Measurements from ENCODE around the gene TCF20. TPM values are rescaled to one million over a fixed set of nuclear protein-coding genes. Genes with fewer than 3 reads are reported as not detected.
A peak's percentile ranks its signal among the peaks of the same experiment; 100 is the strongest.

The TCF20 gene
- total and polyA plus RNA-seq, 7 experiments from 2014 or later = 3.3 to 97.2 (median 71.9) TPM

- Mint-ChIP-seq H3K4me1 (peaks cover 26 to 68% (median 51%) of the 10 kb centered on the region in 7 donors), H3K4me3 (no peak overlapping the region), H3K9me3 (no peaks in the 10 kb centered on the region), H3K27ac (peak overlapping the region in 2 of 9 donors; percentile 38 to 55), H3K36me3 (no peaks in the 10 kb centered on the region), H3K27me3 (peaks cover 0 to 4% (median 0%) of the 10 kb centered on the region in 5 donors)
- Histone ChIP-seq H3K27me3 (ENCODE audit: control insufficient read depth in 2 of 2, insufficient read depth in 2 of 2, low read length in 2 of 2) (no peaks in the 10 kb centered on the region), H3K4me1 (ENCODE audit: control insufficient read depth in 2 of 2, insufficient read depth in 2 of 2, low read length in 2 of 2) (peaks cover 19 to 36% of the 10 kb centered on the region in 2 donors), H3K4me3 (ENCODE audit: low read length) (no peak overlapping the region), H3K9me3 (ENCODE audit: control insufficient read depth in 2 of 3, low read length in 3 of 3) (no peaks in the 10 kb centered on the region), H3K36me3 (ENCODE audit: control insufficient read depth in 2 of 3, insufficient read depth in 3 of 3, low read length in 3 of 3) (no peaks in the 10 kb centered on the region), H3K27ac (ENCODE audit: low read depth, low read length) (no peak overlapping the region)
- ChIA-PET POLR2A (interaction anchor here (1.2 kb wide), 1 partner anchor 10 kb away, joined by 3 read pairs; no protein-coding TSS in a partner anchor), CTCF (no interaction called here)
- intact Hi-C loops (cut with micrococcal nuclease) = no loop called here
- ATAC-seq (no peak), DNase-seq (no peak)
Measured at GRCh38 chr22:42289671-42290541, 19.5 kb upstream of the TCF20 start.

GRCh38 chr22:42288791-42289190 lies 18.3 kb upstream of the TCF20 start:
- H3K4me3 Mint-ChIP-seq = no peak overlapping the region
- H3K9me3 Mint-ChIP-seq = no peaks in the 10 kb centered on the region
- peaks cover 15 to 64% (median 46%) of the 10 kb centered on the region in 7 donors for H3K4me1 Mint-ChIP-seq
- Histone ChIP-seq H3K36me3 (ENCODE audit: control insufficient read depth in 2 of 3, insufficient read depth in 3 of 3, low read length in 3 of 3) (no peaks in the 10 kb centered on the region), H3K4me1 (ENCODE audit: control insufficient read depth in 2 of 2, insufficient read depth in 2 of 2, low read length in 2 of 2) (peaks cover 30 to 36% of the 10 kb centered on the region in 2 donors), H3K27ac (ENCODE audit: low read depth, low read length) (no peak overlapping the region), H3K4me3 (ENCODE audit: low read length) (no peak overlapping the region), H3K27me3 (ENCODE audit: control insufficient read depth in 2 of 2, insufficient read depth in 2 of 2, low read length in 2 of 2) (no peaks in the 10 kb centered on the region), H3K9me3 (ENCODE audit: control insufficient read depth in 2 of 3, low read length in 3 of 3) (no peaks in the 10 kb centered on the region)
- ChIA-PET CTCF (no interaction called here), POLR2A (no interaction called here)
- DNase-seq (no peak), ATAC-seq (no peak)
- peak overlapping the region in 2 of 9 donors; percentile 28 to 38 for H3K27ac Mint-ChIP-seq
- no peaks in the 10 kb centered on the region for H3K36me3 Mint-ChIP-seq
- intact Hi-C loops (cut with micrococcal nuclease) = no loop called here
- peaks cover 0 to 9% (median 0%) of the 10 kb centered on the region in 5 donors for H3K27me3 Mint-ChIP-seq

GRCh38 chr22:42287174-42287890 lies 16.9 kb upstream of the TCF20 start:
- Histone ChIP-seq H3K36me3 (ENCODE audit: control insufficient read depth in 2 of 3, insufficient read depth in 3 of 3, low read length in 3 of 3) (no peaks in the 10 kb centered on the region), H3K4me1 (ENCODE audit: control insufficient read depth in 2 of 2, insufficient read depth in 2 of 2, low read length in 2 of 2) (peaks cover 28 to 31% of the 10 kb centered on the region in 2 donors), H3K9me3 (ENCODE audit: control insufficient read depth in 2 of 3, low read length in 3 of 3) (no peaks in the 10 kb centered on the region), H3K4me3 (ENCODE audit: low read length) (no peak overlapping the region), H3K27ac (ENCODE audit: low read depth, low read length) (no peak overlapping the region), H3K27me3 (ENCODE audit: control insufficient read depth in 2 of 2, insufficient read depth in 2 of 2, low read length in 2 of 2) (no peaks in the 10 kb centered on the region)
- Mint-ChIP-seq H3K36me3 (no peaks in the 10 kb centered on the region), H3K9me3 (no peaks in the 10 kb centered on the region), H3K27ac (peak overlapping the region in 4 of 9 donors; percentile 18 to 38 (median 26)), H3K4me1 (peaks cover 18 to 60% (median 51%) of the 10 kb centered on the region in 7 donors), H3K4me3 (peak overlapping the region in 1 of 10 donors; percentile 18), H3K27me3 (peaks cover 0 to 20% (median 4%) of the 10 kb centered on the region in 5 donors)
- ATAC-seq (no peak), DNase-seq (no peak)
- intact Hi-C loops (cut with micrococcal nuclease) = no loop called here
- ChIA-PET POLR2A (interaction anchor here (0.7 to 2.0 kb wide), 4 partner anchors 11 to 38 kb away, joined by 3 to 7 read pairs (median 4); no protein-coding TSS in a partner anchor), CTCF (interaction anchor here (0.7 kb wide), 1 partner anchor 197 kb away, joined by 4 read pairs; the partner anchor contains the start of gene NDUFA6)

GRCh38 chr22:42286205-42286604 lies 15.8 kb upstream of the TCF20 start:
- no peak overlapping the region for H3K27ac ChIP-seq (ENCODE audit: low read depth, low read length)

GRCh38 chr22:42285604-42286003 lies 15.2 kb upstream of the TCF20 start:
- Mint-ChIP-seq H3K36me3 (no peaks in the 10 kb centered on the region), H3K27ac (peak overlapping the region in 6 of 9 donors; percentile 18 to 79 (median 58)), H3K9me3 (no peaks in the 10 kb centered on the region), H3K27me3 (peaks cover 0 to 26% (median 4%) of the 10 kb centered on the region in 5 donors), H3K4me1 (peaks cover 18 to 55% (median 45%) of the 10 kb centered on the region in 7 donors), H3K4me3 (peak overlapping the region in 9 of 10 donors; percentile 0 to 59 (median 45))
- ATAC-seq (no peak), DNase-seq (no peak)
- intact Hi-C loops (cut with micrococcal nuclease) = no loop called here
- no peaks in the 10 kb centered on the region for H3K36me3 ChIP-seq (ENCODE audit: control insufficient read depth in 2 of 3, insufficient read depth in 3 of 3, low read length in 3 of 3)
- H3K27me3 ChIP-seq (ENCODE audit: control insufficient read depth in 2 of 2, insufficient read depth in 2 of 2, low read length in 2 of 2) = no peaks in the 10 kb centered on the region
- no peak overlapping the region for H3K27ac ChIP-seq (ENCODE audit: low read depth, low read length)
- H3K9me3 ChIP-seq (ENCODE audit: control insufficient read depth in 2 of 3, low read length in 3 of 3) = no peaks in the 10 kb centered on the region
- ChIA-PET CTCF (no interaction called here), POLR2A (interaction anchor here (0.8 to 1.4 kb wide), 2 partner anchors 10 to 19 kb away, joined by 3 read pairs; no protein-coding TSS in a partner anchor)
- peaks cover 28 to 31% of the 10 kb centered on the region in 2 donors for H3K4me1 ChIP-seq (ENCODE audit: control insufficient read depth in 2 of 2, insufficient read depth in 2 of 2, low read length in 2 of 2)
- H3K4me3 ChIP-seq (ENCODE audit: low read length) = peak overlapping the region; percentile 20

More at GRCh38 chr22:42286205-42286604, 15.8 kb upstream of the TCF20 start:
- Mint-ChIP-seq H3K36me3 (no peaks in the 10 kb centered on the region), H3K27ac (peak overlapping the region in 6 of 9 donors; percentile 5 to 79 (median 50)), H3K4me3 (peak overlapping the region in 8 of 10 donors; percentile 0 to 55 (median 26)), H3K27me3 (peaks cover 0 to 26% (median 4%) of the 10 kb centered on the region in 5 donors), H3K9me3 (no peaks in the 10 kb centered on the region), H3K4me1 (peaks cover 18 to 55% (median 46%) of the 10 kb centered on the region in 7 donors)
- H3K4me1 ChIP-seq (ENCODE audit: control insufficient read depth in 2 of 2, insufficient read depth in 2 of 2, low read length in 2 of 2) = peaks cover 28 to 31% of the 10 kb centered on the region in 2 donors
- intact Hi-C loops (cut with micrococcal nuclease) = no loop called here
- ChIA-PET POLR2A (interaction anchor here (1.4 to 2.0 kb wide), 3 partner anchors 10 to 15 kb away, joined by 3 to 7 read pairs (median 6); no protein-coding TSS in a partner anchor), CTCF (no interaction called here)
- H3K36me3 ChIP-seq (ENCODE audit: control insufficient read depth in 2 of 3, insufficient read depth in 3 of 3, low read length in 3 of 3) = no peaks in the 10 kb centered on the region
- DNase-seq = peak in 3 of 9 donors; percentile 30 to 37 (median 30)
- peak; percentile 64 for ATAC-seq
- H3K27me3 ChIP-seq (ENCODE audit: control insufficient read depth in 2 of 2, insufficient read depth in 2 of 2, low read length in 2 of 2) = no peaks in the 10 kb centered on the region
- peak overlapping the region; percentile 20 for H3K4me3 ChIP-seq (ENCODE audit: low read length)
- no peaks in the 10 kb centered on the region for H3K9me3 ChIP-seq (ENCODE audit: control insufficient read depth in 2 of 3, low read length in 3 of 3)

- peaks cover 0 to 28% (median 4%) of the 10 kb centered on the region in 5 donors for H3K27me3 Mint-ChIP-seq
- no peak overlapping the region for H3K4me3 ChIP-seq (ENCODE audit: low read length)
- ATAC-seq (no peak), DNase-seq (no peak)
- no peaks in the 10 kb centered on the region for H3K27me3 ChIP-seq (ENCODE audit: control insufficient read depth in 2 of 2, insufficient read depth in 2 of 2, low read length in 2 of 2)
- peaks cover 28 to 31% of the 10 kb centered on the region in 2 donors for H3K4me1 ChIP-seq (ENCODE audit: control insufficient read depth in 2 of 2, insufficient read depth in 2 of 2, low read length in 2 of 2)
- H3K27ac ChIP-seq (ENCODE audit: low read depth, low read length) = no peak overlapping the region
- peak overlapping the region in 2 of 10 donors; percentile 80 to 84 for H3K4me3 Mint-ChIP-seq
- H3K9me3 ChIP-seq (ENCODE audit: control insufficient read depth in 2 of 3, low read length in 3 of 3) = no peaks in the 10 kb centered on the region
- H3K4me1 Mint-ChIP-seq = peaks cover 18 to 55% (median 45%) of the 10 kb centered on the region in 7 donors
- no peaks in the 10 kb centered on the region for H3K36me3 Mint-ChIP-seq
- no peaks in the 10 kb centered on the region for H3K9me3 Mint-ChIP-seq
- intact Hi-C loops (cut with micrococcal nuclease) = no loop called here
- H3K27ac Mint-ChIP-seq = peak overlapping the region in 2 of 9 donors; percentile 78 to 79
- CTCF ChIA-PET = no interaction called here
- POLR2A ChIA-PET = interaction anchor here (0.8 to 1.9 kb wide), 3 partner anchors 9 to 20 kb away, joined by 3 to 7 read pairs (median 3); no protein-coding TSS in a partner anchor
- no peaks in the 10 kb centered on the region for H3K36me3 ChIP-seq (ENCODE audit: control insufficient read depth in 2 of 3, insufficient read depth in 3 of 3, low read length in 3 of 3)
Measured at GRCh38 chr22:42284643-42285181, 14.3 kb upstream of the TCF20 start.
